HEK293 (cell line): ENCODE data around the gene KIAA1671.

ENCODE experiments used
- ZBTB7A ChIP-seq: fragments of 450-650 bp; formaldehyde crosslinking; IDR thresholded peaks from 2 replicates; pipeline ENCODE4 v1.5.1; 2016; ENCODE audit warnings: low read depth, missing biosample characterization, missing genetic modification characterization
- ZNF184 ChIP-seq: fragments of 450-650 bp; IDR thresholded peaks from 2 replicates; pipeline ENCODE4 v1.5.1; 2018; ENCODE audit warnings: missing biosample characterization, mild to moderate bottlenecking, missing genetic modification characterization
- ZNF23 ChIP-seq: fragments of 450-650 bp; formaldehyde crosslinking; IDR thresholded peaks from 2 replicates; pipeline ENCODE4 v1.5.1; 2016; ENCODE audit warnings: missing biosample characterization, missing genetic modification characterization, borderline replicate concordance

- TF ChIP-seq ZNF23 (tag by site-specific recombination) (no peak), ZBTB7A (tag by site-specific recombination) (no peak), ZNF184 (tag by site-specific recombination) (no peak)
Observed at GRCh38 chr22:24972369-24972768, 19.9 kb downstream of the KIAA1671 start.
